PC-9 (cell line): ENCODE data around the gene HHEX. TPM values are rescaled to one million over a fixed set of nuclear protein-coding genes. Genes with fewer than 3 reads are reported as not detected.

Experiments used
- BruUV-seq: library from RNA; stranded (reverse); fragments of 400-500 nt; replicated peaks from 2 replicates; lab custom pipeline; 2021; lab: Mats Ljungman, UMichigan
- CTCF ChIA-PET: fragments of 300-600 bp; sonication (Branson Sonifier 250); formaldehyde crosslinking; loops from one replicate; lab custom pipeline; 2022; ENCODE audit warnings: antibody characterized with exemption; lab: Charles Lee
- POLR2A ChIA-PET: fragments of 300-600 bp; sonication (Branson Sonifier 250); formaldehyde crosslinking; loops from one replicate; lab custom pipeline; 2022; ENCODE audit warnings: antibody characterized with exemption; ENCODE audit not compliant: unreplicated experiment; lab: Charles Lee
- DNase-seq, 2 experiments: peaks; one replicate each; pipeline versions ENCODE4 v3.0.0 to v3.0.0-alpha.2; 2015 to 2022; ENCODE audit warnings: mixed read lengths in 1 of 2
- H2AFZ ChIP-seq: fragments of 200-600 bp; sonication (generic); 2 replicates; pipeline ENCODE4 v1.8.1; 2017; ENCODE audit warnings: antibody characterized with exemption
- H3F3A ChIP-seq: fragments of 200-600 bp; sonication (generic); 2 replicates; pipeline ENCODE4 v1.8.1; 2017; ENCODE audit warnings: antibody characterized with exemption, mild to moderate bottlenecking, low read depth; ENCODE audit not compliant: insufficient read depth
- H3K27ac ChIP-seq: fragments of 200-600 bp; sonication (generic); 2 replicates; pipeline ENCODE4 v1.6.1; 2016; ENCODE audit warnings: mixed run types
- H3K27me3 ChIP-seq: fragments of 200-600 bp; sonication (generic); 2 replicates; pipeline ENCODE4 v1.6.1; 2016; ENCODE audit warnings: low read depth, mixed run types; ENCODE audit not compliant: insufficient read depth
- H3K36me3 ChIP-seq: fragments of 200-600 bp; sonication (generic); 2 replicates; pipeline ENCODE4 v1.6.1; 2016; ENCODE audit warnings: low read depth, mixed run types
- H3K4me1 ChIP-seq: fragments of 200-600 bp; sonication (generic); replicated peaks from 2 replicates; pipeline ENCODE4 v1.6.1; 2016; ENCODE audit warnings: mixed run types; ENCODE audit not compliant: insufficient read depth
- H3K4me2 ChIP-seq: fragments of 200-600 bp; sonication (generic); 2 replicates; pipeline ENCODE4 v1.6.1; 2017; ENCODE audit warnings: mixed run types
- H3K4me3 ChIP-seq: fragments of 200-600 bp; sonication (generic); 2 replicates; pipeline ENCODE4 v1.6.1; 2016; ENCODE audit warnings: mixed run types
- H3K79me2 ChIP-seq: fragments of 200-600 bp; sonication (generic); 2 replicates; pipeline ENCODE4 v1.6.1; 2017; ENCODE audit warnings: low read depth, mixed run types
- H3K9me2 ChIP-seq: fragments of 200-600 bp; sonication (generic); 2 replicates; pipeline ENCODE4 v1.8.1; 2017; ENCODE audit warnings: mild to moderate bottlenecking; ENCODE audit not compliant: insufficient read depth
- H3K9me3 ChIP-seq: fragments of 200-600 bp; sonication (generic); 2 replicates; pipeline ENCODE4 v1.8.1; 2016; ENCODE audit warnings: low read depth; ENCODE audit not compliant: insufficient read depth
- H4K20me1 ChIP-seq: fragments of 200-600 bp; sonication (generic); 2 replicates; pipeline ENCODE4 v1.8.1; 2017; ENCODE audit not compliant: insufficient read depth
- EZH2 ChIP-seq: fragments of 200-600 bp; sonication (generic); IDR thresholded peaks from 2 replicates; pipeline ENCODE4 v1.8.0; 2017; ENCODE audit warnings: antibody characterized with exemption, low read depth
- intact Hi-C: fragments of 100-400 bp; cut with micrococcal nuclease; formaldehyde crosslinking; loops from one replicate; pipeline ENCODE4 v1.10.0; 2022; ENCODE audit not compliant: unreplicated experiment
- total RNA-seq: library from RNA; stranded (reverse); gene quantifications from 2 replicates; pipeline ENCODE4 v1.2.3, GENCODE V29; 2021
- TF ChIP-seq, protein P1 (sequence below): fragments of 200-600 bp; sonication (generic); conservative IDR thresholded peaks from 2 replicates; pipeline ENCODE4 v1.6.1; 2017; ENCODE audit warnings: mixed run types, antibody characterized with exemption, mild to moderate bottlenecking, moderate library complexity

HHEX gene
- total RNA-seq, 1 experiment from 2014 or later = 7.8 TPM

DNA sequence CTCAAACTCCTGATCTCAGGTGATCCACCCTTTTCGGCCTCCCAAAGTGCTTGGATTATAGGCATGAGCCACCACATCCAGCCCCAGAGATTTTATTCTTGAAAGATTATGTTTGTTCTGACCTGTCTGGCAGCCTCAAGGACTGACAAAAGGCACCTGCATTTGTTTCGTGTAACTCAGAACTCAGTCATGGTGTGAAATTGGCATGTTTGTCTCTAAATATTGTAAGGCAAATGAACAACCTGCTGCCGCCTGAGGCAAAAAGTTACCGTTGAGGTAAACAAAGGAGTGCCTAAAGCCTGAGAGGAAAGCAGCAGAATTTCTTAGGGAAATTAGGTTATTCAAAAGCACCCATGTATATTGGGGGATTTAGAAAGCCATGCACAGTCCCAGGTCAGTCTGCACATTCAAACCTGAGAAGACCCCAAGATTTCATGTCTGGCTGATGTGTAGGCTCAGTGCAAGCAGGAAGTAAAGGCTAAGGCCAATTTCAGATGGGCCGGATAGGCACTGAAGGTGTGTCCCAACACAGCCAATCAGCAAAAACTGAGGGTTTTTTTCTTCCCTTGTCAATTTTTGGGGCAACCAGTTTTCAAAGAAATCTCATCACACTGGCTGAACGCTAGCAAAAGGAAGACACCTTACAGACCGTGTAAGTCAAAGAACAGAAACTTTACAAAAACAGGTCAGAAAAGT is 33.3 kb upstream of the HHEX start:
- no peaks in the 10 kb centered on the region for H3K9me2 ChIP-seq
- no peak overlapping the region for H3K4me2 ChIP-seq
- BruUV-seq = no TSS peak
- TF ChIP-seq, protein P1, sequence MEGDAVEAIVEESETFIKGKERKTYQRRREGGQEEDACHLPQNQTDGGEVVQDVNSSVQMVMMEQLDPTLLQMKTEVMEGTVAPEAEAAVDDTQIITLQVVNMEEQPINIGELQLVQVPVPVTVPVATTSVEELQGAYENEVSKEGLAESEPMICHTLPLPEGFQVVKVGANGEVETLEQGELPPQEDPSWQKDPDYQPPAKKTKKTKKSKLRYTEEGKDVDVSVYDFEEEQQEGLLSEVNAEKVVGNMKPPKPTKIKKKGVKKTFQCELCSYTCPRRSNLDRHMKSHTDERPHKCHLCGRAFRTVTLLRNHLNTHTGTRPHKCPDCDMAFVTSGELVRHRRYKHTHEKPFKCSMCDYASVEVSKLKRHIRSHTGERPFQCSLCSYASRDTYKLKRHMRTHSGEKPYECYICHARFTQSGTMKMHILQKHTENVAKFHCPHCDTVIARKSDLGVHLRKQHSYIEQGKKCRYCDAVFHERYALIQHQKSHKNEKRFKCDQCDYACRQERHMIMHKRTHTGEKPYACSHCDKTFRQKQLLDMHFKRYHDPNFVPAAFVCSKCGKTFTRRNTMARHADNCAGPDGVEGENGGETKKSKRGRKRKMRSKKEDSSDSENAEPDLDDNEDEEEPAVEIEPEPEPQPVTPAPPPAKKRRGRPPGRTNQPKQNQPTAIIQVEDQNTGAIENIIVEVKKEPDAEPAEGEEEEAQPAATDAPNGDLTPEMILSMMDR = no peak
- no peak for TF ChIP-seq EZH2
- no peak overlapping the region for H2AFZ ChIP-seq
- no peaks in the 10 kb centered on the region for H4K20me1 ChIP-seq
- no peaks in the 10 kb centered on the region for H3K27me3 ChIP-seq
- no peak for DNase-seq
- H3K4me3 ChIP-seq = no peak overlapping the region
- peaks cover 6% of the 10 kb centered on the region; the same call in 1 of the 2 replicates for H3K36me3 ChIP-seq
- CTCF ChIA-PET = no interaction called here
- H3K79me2 ChIP-seq = no peaks in the 10 kb centered on the region
- 0 out of 2 replicates have a peak, but pooled peaks cover 6% of the 10 kb centered on the region for H3F3A ChIP-seq
- H3K27ac ChIP-seq = no peak overlapping the region
- intact Hi-C loops = no loop called here
- no peaks in the 10 kb centered on the region for H3K9me3 ChIP-seq
- POLR2A ChIA-PET = no interaction called here
- H3K4me1 ChIP-seq = no peaks in the 10 kb centered on the region

DNA sequence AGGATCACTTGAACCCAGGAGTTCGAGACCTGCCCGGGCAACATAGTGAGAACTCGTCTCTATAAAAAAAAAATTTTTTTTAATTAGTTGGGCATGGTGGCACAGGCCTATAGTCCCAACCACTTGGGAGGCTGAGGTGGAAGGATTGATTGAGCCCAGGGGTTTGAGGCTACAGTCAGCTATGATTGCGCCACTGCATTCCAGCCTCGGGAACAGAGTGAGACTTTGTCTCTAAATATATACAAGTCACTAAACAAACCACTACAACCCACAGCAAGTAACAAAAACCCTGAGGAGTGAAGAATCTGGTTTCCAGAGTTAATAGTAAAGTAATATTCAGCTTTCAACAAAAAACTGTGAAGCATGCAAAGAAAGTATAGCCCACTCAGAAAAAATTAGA is 32.7 kb upstream of the HHEX start:
- POLR2A ChIA-PET = no interaction called here
- H3K27ac ChIP-seq = no peak overlapping the region
- CTCF ChIA-PET = no interaction called here
- intact Hi-C loops = no loop called here
- no peak overlapping the region for H3K4me2 ChIP-seq
- 0 out of 2 replicates have a peak, but pooled peaks cover 6% of the 10 kb centered on the region for H3F3A ChIP-seq
- H3K9me2 ChIP-seq = no peaks in the 10 kb centered on the region
- BruUV-seq = no TSS peak
- H2AFZ ChIP-seq = no peak overlapping the region
- no peak overlapping the region for H3K4me3 ChIP-seq
- H4K20me1 ChIP-seq = no peaks in the 10 kb centered on the region
- no peak for DNase-seq
- no peaks in the 10 kb centered on the region for H3K9me3 ChIP-seq
- no peaks in the 10 kb centered on the region for H3K27me3 ChIP-seq
- no peaks in the 10 kb centered on the region for H3K4me1 ChIP-seq
- H3K79me2 ChIP-seq = no peaks in the 10 kb centered on the region
- TF ChIP-seq, protein P1 = no peak
- no peak for TF ChIP-seq EZH2
- peaks cover 6% of the 10 kb centered on the region; the same call in 1 of the 2 replicates for H3K36me3 ChIP-seq

DNA sequence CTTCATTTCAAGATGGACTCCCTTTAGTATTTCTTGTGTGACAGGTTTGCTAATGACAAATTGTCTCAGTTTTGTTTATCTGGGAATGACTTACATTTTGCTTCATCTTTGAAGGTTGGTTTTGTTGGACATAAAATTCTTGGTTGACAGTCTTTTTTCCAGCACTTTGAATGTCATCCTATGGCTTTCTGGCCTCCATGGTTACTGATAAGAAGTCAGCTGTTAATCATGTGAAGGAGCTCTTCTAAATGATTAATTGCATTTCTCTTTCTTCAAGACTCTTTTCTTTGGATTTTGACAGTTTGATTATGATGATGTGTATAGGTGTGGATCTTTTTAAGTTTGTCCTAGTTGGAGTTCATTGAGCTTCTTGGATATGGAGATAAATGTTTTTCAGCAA is 26.9 kb upstream of the HHEX start:
- no peaks in the 10 kb centered on the region for H3K79me2 ChIP-seq
- H3K36me3 ChIP-seq = no peaks in the 10 kb centered on the region
- DNase-seq = no peak
- no peaks in the 10 kb centered on the region for H3F3A ChIP-seq
- H3K9me3 ChIP-seq = no peaks in the 10 kb centered on the region
- no TSS peak for BruUV-seq
- no peak overlapping the region for H3K27ac ChIP-seq
- no peaks in the 10 kb centered on the region for H3K27me3 ChIP-seq
- ChIA-PET POLR2A (no interaction called here), CTCF (interaction anchor here (0.6 kb wide), 1 partner anchor 185 kb away, joined by 18 read pairs; the partner anchor contains the start of gene EXOC6)
- no peaks in the 10 kb centered on the region for H4K20me1 ChIP-seq
- no peak overlapping the region for H2AFZ ChIP-seq
- intact Hi-C loops = no loop called here
- TF ChIP-seq EZH2 = no peak
- TF ChIP-seq, protein P1 = no peak
- no peak overlapping the region for H3K4me2 ChIP-seq
- no peaks in the 10 kb centered on the region for H3K4me1 ChIP-seq
- no peaks in the 10 kb centered on the region for H3K9me2 ChIP-seq
- no peak overlapping the region for H3K4me3 ChIP-seq
